ENCODE data around the gene TMEM91. TPM values are rescaled to one million over a fixed set of nuclear protein-coding genes. Genes with fewer than 3 reads are reported as not detected.

Gene TMEM91
- total and polyA plus RNA-seq, 2 of the 4 experiments (the other 2 are of a cell fraction), result 1.4 to 4.8 TPM

DNA sequence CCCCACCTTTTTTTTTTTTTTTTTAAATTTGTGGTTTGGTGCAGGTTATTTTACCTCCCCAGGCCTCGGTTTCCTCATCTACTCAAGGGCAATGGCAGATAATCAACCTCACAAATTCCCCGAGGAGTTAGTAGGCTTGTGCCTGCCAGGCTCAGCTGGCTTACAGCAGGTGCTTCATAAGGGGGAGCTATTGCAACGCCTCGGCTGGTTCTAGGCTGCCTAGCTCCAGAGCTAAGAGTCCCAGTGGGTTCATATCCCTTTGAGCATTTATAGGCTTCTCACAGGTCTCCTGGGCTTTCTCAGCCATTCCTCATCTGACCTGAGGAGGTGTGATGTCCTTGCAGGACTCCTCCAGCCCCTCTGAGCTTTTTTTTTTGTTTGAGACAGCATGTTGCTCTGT is 31.9 kb downstream of the TMEM91 start:
- no peak overlapping the region for H3K23ac ChIP-seq (ENCODE audit: low read depth, low read length)
- no peak overlapping the region for H3K4me2 ChIP-seq (ENCODE audit: low read depth, low read length)
- H4K91ac ChIP-seq (ENCODE audit: insufficient read depth, low read depth, low read length), result no peak overlapping the region
- H3K14ac ChIP-seq (replicated peaks; ENCODE audit: low read depth, low read length), result no peak overlapping the region
- no peak overlapping the region for H2BK120ac ChIP-seq (ENCODE audit: low read depth, low read length)
- no peak overlapping the region for H3K18ac ChIP-seq (ENCODE audit: low read depth, low read length)
- intact Hi-C loops (cut with micrococcal nuclease) (no loop called here), dilution Hi-C loops (cut with HindIII; ENCODE audit: low sequenced_read_pairs, unreplicated experiment) (no loop called here), in situ Hi-C loops (cut with MboI; ENCODE audit: low sequenced_read_pairs) (no loop called here)
- H2AK9ac ChIP-seq (replicated peaks; ENCODE audit: low read depth, low read length, poor library complexity), result no peak overlapping the region
- 75% methylated on average over 2 of the region's 4 CpGs; no CpG with 5 or more reads in 1 of the 2 experiments for WGBS, 2 experiments (ENCODE audit: extremely low coverage in 2 of 2, insufficient read length in 1 of 2)
- H2BK20ac ChIP-seq (ENCODE audit: low read depth, low read length), result no peak overlapping the region
- H2BK15ac ChIP-seq (ENCODE audit: low read depth, low read length), result no peak overlapping the region
- H3K4me3 ChIP-seq (ENCODE audit: insufficient read depth, low read depth, low read length), result no peak overlapping the region
- CTCF ChIA-PET, result interaction anchor here (0.8 kb wide), 1 partner anchor 23 kb away, joined by 3 read pairs; no protein-coding TSS in a partner anchor
- TF ChIP-seq, protein P1, sequence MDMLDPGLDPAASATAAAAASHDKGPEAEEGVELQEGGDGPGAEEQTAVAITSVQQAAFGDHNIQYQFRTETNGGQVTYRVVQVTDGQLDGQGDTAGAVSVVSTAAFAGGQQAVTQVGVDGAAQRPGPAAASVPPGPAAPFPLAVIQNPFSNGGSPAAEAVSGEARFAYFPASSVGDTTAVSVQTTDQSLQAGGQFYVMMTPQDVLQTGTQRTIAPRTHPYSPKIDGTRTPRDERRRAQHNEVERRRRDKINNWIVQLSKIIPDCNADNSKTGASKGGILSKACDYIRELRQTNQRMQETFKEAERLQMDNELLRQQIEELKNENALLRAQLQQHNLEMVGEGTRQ (IDR thresholded peaks at IDR 0.05; ENCODE audit: low read depth, low read length), result no peak
- TF ChIP-seq SMC3 (IDR thresholded peaks at IDR 0.05; ENCODE audit: low read depth, low read length) (no peak), RCOR1 (IDR thresholded peaks at IDR 0.05; ENCODE audit: insufficient replicate concordance, low read length) (no peak), BHLHE40 (IDR thresholded peaks at IDR 0.05; ENCODE audit: low read depth, low read length) (no peak), RAD21 (IDR thresholded peaks at IDR 0.05; ENCODE audit: low read length) (no peak), RFX5 (IDR thresholded peaks at IDR 0.05; ENCODE audit: low read depth, low read length) (no peak), MAFK (IDR thresholded peaks at IDR 0.05; ENCODE audit: low read depth, low read length) (no peak)
- TF ChIP-seq, protein P2, sequence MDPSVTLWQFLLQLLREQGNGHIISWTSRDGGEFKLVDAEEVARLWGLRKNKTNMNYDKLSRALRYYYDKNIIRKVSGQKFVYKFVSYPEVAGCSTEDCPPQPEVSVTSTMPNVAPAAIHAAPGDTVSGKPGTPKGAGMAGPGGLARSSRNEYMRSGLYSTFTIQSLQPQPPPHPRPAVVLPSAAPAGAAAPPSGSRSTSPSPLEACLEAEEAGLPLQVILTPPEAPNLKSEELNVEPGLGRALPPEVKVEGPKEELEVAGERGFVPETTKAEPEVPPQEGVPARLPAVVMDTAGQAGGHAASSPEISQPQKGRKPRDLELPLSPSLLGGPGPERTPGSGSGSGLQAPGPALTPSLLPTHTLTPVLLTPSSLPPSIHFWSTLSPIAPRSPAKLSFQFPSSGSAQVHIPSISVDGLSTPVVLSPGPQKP (IDR thresholded peaks at IDR 0.05; ENCODE audit: borderline replicate concordance, low read depth, low read length), result no peak
- TF ChIP-seq, protein P3, sequence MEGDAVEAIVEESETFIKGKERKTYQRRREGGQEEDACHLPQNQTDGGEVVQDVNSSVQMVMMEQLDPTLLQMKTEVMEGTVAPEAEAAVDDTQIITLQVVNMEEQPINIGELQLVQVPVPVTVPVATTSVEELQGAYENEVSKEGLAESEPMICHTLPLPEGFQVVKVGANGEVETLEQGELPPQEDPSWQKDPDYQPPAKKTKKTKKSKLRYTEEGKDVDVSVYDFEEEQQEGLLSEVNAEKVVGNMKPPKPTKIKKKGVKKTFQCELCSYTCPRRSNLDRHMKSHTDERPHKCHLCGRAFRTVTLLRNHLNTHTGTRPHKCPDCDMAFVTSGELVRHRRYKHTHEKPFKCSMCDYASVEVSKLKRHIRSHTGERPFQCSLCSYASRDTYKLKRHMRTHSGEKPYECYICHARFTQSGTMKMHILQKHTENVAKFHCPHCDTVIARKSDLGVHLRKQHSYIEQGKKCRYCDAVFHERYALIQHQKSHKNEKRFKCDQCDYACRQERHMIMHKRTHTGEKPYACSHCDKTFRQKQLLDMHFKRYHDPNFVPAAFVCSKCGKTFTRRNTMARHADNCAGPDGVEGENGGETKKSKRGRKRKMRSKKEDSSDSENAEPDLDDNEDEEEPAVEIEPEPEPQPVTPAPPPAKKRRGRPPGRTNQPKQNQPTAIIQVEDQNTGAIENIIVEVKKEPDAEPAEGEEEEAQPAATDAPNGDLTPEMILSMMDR (conservative IDR thresholded peaks at IDR 0.05; ENCODE audit: low read depth, low read length), result no peak
- H2AFZ ChIP-seq (replicated peaks; ENCODE audit: low read length, poor library complexity), result no peak overlapping the region
- H3K4ac ChIP-seq (ENCODE audit: low read depth, low read length), result no peak overlapping the region
- no peak overlapping the region for H2BK5ac ChIP-seq (ENCODE audit: low read depth, low read length, poor library complexity, severe bottlenecking)
- H3K56ac ChIP-seq (ENCODE audit: extremely low read depth, insufficient read depth, low read length), result no peak overlapping the region
- H3K79me1 ChIP-seq (ENCODE audit: low read depth in 1 of 2, low read length in 2 of 2), result peaks cover 5% of the 10 kb centered on the region in 2 experiments; a peak in 3 of 4 replicates
- no peaks in the 10 kb centered on the region for H4K20me1 ChIP-seq (ENCODE audit: insufficient read depth, low read length)
- POLR2A ChIA-PET (ENCODE audit: unreplicated experiment), result no interaction called here
- peaks cover 7% of the 10 kb centered on the region; the same call in 1 of the 2 replicates for H3K9me1 ChIP-seq (ENCODE audit: insufficient read depth, low read length)
- H3K9me3 ChIP-seq (ENCODE audit: control insufficient read depth, insufficient read depth, low read length), result no peaks in the 10 kb centered on the region
- no peak overlapping the region for H3K27ac ChIP-seq (ENCODE audit: insufficient read depth, low read length)
- peaks cover 17% of the 10 kb centered on the region for H3K36me3 ChIP-seq (ENCODE audit: control insufficient read depth, insufficient read depth, low read length)
- no peak overlapping the region for H4K5ac ChIP-seq (ENCODE audit: low read depth, low read length)
- H2AK5ac ChIP-seq (ENCODE audit: low read depth, low read length), result no peak overlapping the region
- H4K8ac ChIP-seq (ENCODE audit: low read depth in 2 of 2, low read length in 2 of 2), result no peak overlapping the region
- peaks cover 4% of the 10 kb centered on the region for H3K4me1 ChIP-seq (ENCODE audit: control insufficient read depth, insufficient read depth, low read length)
- DNase-seq (no peak), ATAC-seq (ENCODE audit: low read depth) (no peak)
- no peaks in the 10 kb centered on the region for H3K27me3 ChIP-seq (ENCODE audit: control insufficient read depth, insufficient read depth, low read length)
- no peak overlapping the region for H3K9ac ChIP-seq (ENCODE audit: low read depth, low read length)
- no TSS peak for BruUV-seq (replicated peaks)
